Muscle layer of duodenum (tissue), 2 donors: ENCODE measurements around the gene TSPYL4.

Experiments used
- H3K27ac ChIP-seq: one replicate; pipeline ENCODE4 v1.7.0; 2013; ENCODE audit warnings: mild to moderate bottlenecking, low read length
- H3K27me3 ChIP-seq: one replicate; pipeline ENCODE4 v1.7.0; 2013; ENCODE audit warnings: low read depth, mild to moderate bottlenecking, control low read depth, low read length
- H3K36me3 ChIP-seq, 2 donors: one replicate each; pipeline ENCODE4 v1.7.0; 2013; ENCODE audit warnings: low read length in 2 of 2, control low read depth in 1 of 2, mild to moderate bottlenecking in 1 of 2; ENCODE audit not compliant: insufficient read depth in 2 of 2, control insufficient read depth in 1 of 2
- H3K4me1 ChIP-seq, 2 donors: one replicate each; pipeline ENCODE4 v1.7.0; 2013; ENCODE audit warnings: low read length in 2 of 2, mild to moderate bottlenecking in 2 of 2, control low read depth in 1 of 2, moderate library complexity in 1 of 2; ENCODE audit not compliant: insufficient read depth in 2 of 2, control insufficient read depth in 1 of 2
- H3K4me3 ChIP-seq, 2 donors: one replicate each; pipeline ENCODE4 v1.7.0; 2013; ENCODE audit warnings: low read length in 2 of 2, low read depth in 1 of 2, mild to moderate bottlenecking in 1 of 2
- H3K9me3 ChIP-seq, 2 donors: one replicate each; pipeline ENCODE4 v1.7.0; 2013; ENCODE audit warnings: low read length in 2 of 2, control low read depth in 1 of 2, mild to moderate bottlenecking in 1 of 2; ENCODE audit not compliant: control insufficient read depth in 1 of 2
- donor health status: healthy.

Gene TSPYL4

GRCh38 chr6:116251568-116252384, 2.1 kb downstream of the TSPYL4 start:
- peak overlapping the region; percentile 34 to 85 for H3K4me3 ChIP-seq
- H3K36me3 ChIP-seq: peaks cover 0 to 4% of the 10 kb centered on the region in 2 donors
- H3K9me3 ChIP-seq: no peaks in the 10 kb centered on the region
- H3K27ac ChIP-seq: no peak overlapping the region
- no peaks in the 10 kb centered on the region for H3K27me3 ChIP-seq
- H3K4me1 ChIP-seq: peaks cover 26 to 48% of the 10 kb centered on the region in 2 donors

- Histone ChIP-seq H3K27me3 (no peaks in the 10 kb centered on the region), H3K36me3 (peaks cover 0 to 2% of the 10 kb centered on the region in 2 donors), H3K27ac (no peak overlapping the region), H3K4me1 (peaks cover 26 to 34% of the 10 kb centered on the region in 2 donors), H3K4me3 (no peak overlapping the region), H3K9me3 (no peaks in the 10 kb centered on the region)
These were observed 5.3 kb downstream of the TSPYL4 start for GRCh38 chr6:116248577-116248976.

- H3K4me3 ChIP-seq: no peak overlapping the region
- H3K9me3 ChIP-seq: no peaks in the 10 kb centered on the region
- H3K27me3 ChIP-seq: no peaks in the 10 kb centered on the region
- peaks cover 20 to 24% of the 10 kb centered on the region in 2 donors for H3K4me1 ChIP-seq
- H3K27ac ChIP-seq: no peak overlapping the region
- H3K36me3 ChIP-seq: no peaks in the 10 kb centered on the region
These were observed 6.6 kb downstream of the TSPYL4 start for GRCh38 chr6:116247285-116247684.

- H3K27me3 ChIP-seq: no peaks in the 10 kb centered on the region
- H3K4me1 ChIP-seq: peaks cover 9 to 12% of the 10 kb centered on the region in 2 donors
- no peak overlapping the region for H3K4me3 ChIP-seq
- H3K27ac ChIP-seq: no peak overlapping the region
- H3K9me3 ChIP-seq: no peaks in the 10 kb centered on the region
- no peaks in the 10 kb centered on the region for H3K36me3 ChIP-seq
These were observed 7.8 kb downstream of the TSPYL4 start for GRCh38 chr6:116246089-116246488.

GRCh38 chr6:116244284-116244683, 9.6 kb downstream of the TSPYL4 start:
- Histone ChIP-seq H3K27ac (no peak overlapping the region), H3K27me3 (no peaks in the 10 kb centered on the region), H3K4me3 (no peak overlapping the region), H3K36me3 (peaks cover 2 to 3% of the 10 kb centered on the region in 2 donors), H3K4me1 (no peaks in the 10 kb centered on the region), H3K9me3 (no peaks in the 10 kb centered on the region)

- Histone ChIP-seq H3K4me1 (peaks cover 0 to 4% of the 10 kb centered on the region in 2 donors), H3K27ac (no peak overlapping the region), H3K36me3 (peaks cover 7 to 20% of the 10 kb centered on the region in 2 donors), H3K9me3 (no peaks in the 10 kb centered on the region), H3K27me3 (no peaks in the 10 kb centered on the region), H3K4me3 (no peak overlapping the region)
These were observed 14.0 kb downstream of the TSPYL4 start for GRCh38 chr6:116239856-116240255.

- Histone ChIP-seq H3K4me1 (peaks cover 0 to 4% of the 10 kb centered on the region in 2 donors), H3K4me3 (no peak overlapping the region), H3K27me3 (no peaks in the 10 kb centered on the region), H3K36me3 (peaks cover 7 to 20% of the 10 kb centered on the region in 2 donors), H3K27ac (no peak overlapping the region), H3K9me3 (no peaks in the 10 kb centered on the region)
These were observed 14.6 kb downstream of the TSPYL4 start for GRCh38 chr6:116239256-116239655.

GRCh38 chr6:116238083-116238482, 15.8 kb downstream of the TSPYL4 start:
- peaks cover 7 to 20% of the 10 kb centered on the region in 2 donors for H3K36me3 ChIP-seq
- no peaks in the 10 kb centered on the region for H3K27me3 ChIP-seq
- H3K27ac ChIP-seq: no peak overlapping the region
- H3K4me1 ChIP-seq: peaks cover 0 to 4% of the 10 kb centered on the region in 2 donors
- H3K9me3 ChIP-seq: no peaks in the 10 kb centered on the region
- H3K4me3 ChIP-seq: no peak overlapping the region

GRCh38 chr6:116234689-116235088, 19.2 kb downstream of the TSPYL4 start:
- H3K4me3 ChIP-seq: no peak overlapping the region
- no peaks in the 10 kb centered on the region for H3K9me3 ChIP-seq
- H3K27ac ChIP-seq: no peak overlapping the region
- no peaks in the 10 kb centered on the region for H3K27me3 ChIP-seq
- H3K4me1 ChIP-seq: peaks cover 0 to 4% of the 10 kb centered on the region in 2 donors
- peaks cover 7 to 20% of the 10 kb centered on the region in 2 donors for H3K36me3 ChIP-seq

GRCh38 chr6:116229287-116229913, 24.5 kb downstream of the TSPYL4 start:
- Histone ChIP-seq H3K27ac (no peak overlapping the region), H3K4me1 (peaks cover 0 to 5% of the 10 kb centered on the region in 2 donors), H3K4me3 (peak overlapping the region; percentile 43 to 52)

GRCh38 chr6:116223355-116223754, 30.5 kb downstream of the TSPYL4 start:
- Histone ChIP-seq H3K27ac (no peak overlapping the region), H3K36me3 (peaks cover 6 to 9% of the 10 kb centered on the region in 2 donors), H3K27me3 (no peaks in the 10 kb centered on the region), H3K9me3 (no peaks in the 10 kb centered on the region), H3K4me1 (no peaks in the 10 kb centered on the region), H3K4me3 (no peak overlapping the region)

More at GRCh38 chr6:116229287-116229913, 24.5 kb downstream of the TSPYL4 start:
- Histone ChIP-seq H3K27me3 (no peaks in the 10 kb centered on the region), H3K9me3 (no peaks in the 10 kb centered on the region), H3K36me3 (peaks cover 0 to 3% of the 10 kb centered on the region in 2 donors)
